ENCODE results near the gene ARHGAP32. TPM values are rescaled to one million over a fixed set of nuclear protein-coding genes. Genes with fewer than 3 reads are reported as not detected.

Gene ARHGAP32
- total RNA-seq, 1 experiment from 2014 or later = 27.8 TPM

GRCh38 chr11:128934926-128935325 lies 257.2 kb downstream of the ARHGAP32 start:
- H3K4me3 ChIP-seq (replicated peaks in 1 of 2; ENCODE audit: low read depth in 1 of 2, low read length in 2 of 2) = no peak overlapping the region
- H3K36me3 ChIP-seq (ENCODE audit: control insufficient read depth in 1 of 2, insufficient read depth in 2 of 2, low read length in 2 of 2) = no peaks in the 10 kb centered on the region
- ChIA-PET RAD21 (ENCODE audit: low non-redundant PET in 1 of 2, low total read pairs in 2 of 2, uncharacterized antibody in 2 of 2, unreplicated experiment in 2 of 2) (no interaction called here), POLR2A (no interaction called here), CTCF (no interaction called here)
- H2AFZ ChIP-seq (ENCODE audit: low read depth, low read length, poor library complexity, severe bottlenecking) = no peak overlapping the region
- H4K20me1 ChIP-seq (ENCODE audit: insufficient read depth) = no peaks in the 10 kb centered on the region
- intact Hi-C loops (cut with micrococcal nuclease) = no loop called here
- H3K27ac ChIP-seq (ENCODE audit: low read depth, low read length) = no peak overlapping the region
- H3K9ac ChIP-seq (ENCODE audit: low read length) = no peak overlapping the region
- H3K9me2 ChIP-seq (ENCODE audit: insufficient read depth) = no peaks in the 10 kb centered on the region
- ATAC-seq (no peak), DNase-seq (ENCODE audit: low read depth, low spot score) (no peak)
- no peaks in the 10 kb centered on the region for H3K27me3 ChIP-seq (ENCODE audit: insufficient read depth, low read length)
- TF ChIP-seq EZH2phosphoT487 (IDR thresholded peaks at IDR 0.05; ENCODE audit: borderline replicate concordance) = no peak
- TF ChIP-seq CEBPB (IDR thresholded peaks at IDR 0.05; ENCODE audit: low read depth) = no peak
- no peak for TF ChIP-seq POLR2A (IDR thresholded peaks at IDR 0.05; ENCODE audit: borderline replicate concordance, extremely low read depth, insufficient read depth, insufficient read length)
- no peak for TF ChIP-seq ELF1 (IDR thresholded peaks at IDR 0.05; ENCODE audit: borderline replicate concordance, low read depth)
- no peak for TF ChIP-seq CBX3 (IDR thresholded peaks at IDR 0.05; ENCODE audit: low read depth)
- TF ChIP-seq, protein P1, sequence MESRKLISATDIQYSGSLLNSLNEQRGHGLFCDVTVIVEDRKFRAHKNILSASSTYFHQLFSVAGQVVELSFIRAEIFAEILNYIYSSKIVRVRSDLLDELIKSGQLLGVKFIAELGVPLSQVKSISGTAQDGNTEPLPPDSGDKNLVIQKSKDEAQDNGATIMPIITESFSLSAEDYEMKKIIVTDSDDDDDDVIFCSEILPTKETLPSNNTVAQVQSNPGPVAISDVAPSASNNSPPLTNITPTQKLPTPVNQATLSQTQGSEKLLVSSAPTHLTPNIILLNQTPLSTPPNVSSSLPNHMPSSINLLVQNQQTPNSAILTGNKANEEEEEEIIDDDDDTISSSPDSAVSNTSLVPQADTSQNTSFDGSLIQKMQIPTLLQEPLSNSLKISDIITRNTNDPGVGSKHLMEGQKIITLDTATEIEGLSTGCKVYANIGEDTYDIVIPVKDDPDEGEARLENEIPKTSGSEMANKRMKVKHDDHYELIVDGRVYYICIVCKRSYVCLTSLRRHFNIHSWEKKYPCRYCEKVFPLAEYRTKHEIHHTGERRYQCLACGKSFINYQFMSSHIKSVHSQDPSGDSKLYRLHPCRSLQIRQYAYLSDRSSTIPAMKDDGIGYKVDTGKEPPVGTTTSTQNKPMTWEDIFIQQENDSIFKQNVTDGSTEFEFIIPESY (IDR thresholded peaks at IDR 0.05; ENCODE audit: extremely low read depth, insufficient replicate concordance, low read length) = no peak
- no peak for TF ChIP-seq YY1 (IDR thresholded peaks at IDR 0.05; ENCODE audit: extremely low read depth, insufficient replicate concordance, low read depth, low read length)
- no peak for TF ChIP-seq POLR2AphosphoS5 (IDR thresholded peaks at IDR 0.05; ENCODE audit: low read depth, low read length)
- TF ChIP-seq ZFX (IDR thresholded peaks at IDR 0.05) = no peak
- TF ChIP-seq FOSL1 (IDR thresholded peaks at IDR 0.05; ENCODE audit: low read depth) = no peak
- no peak for TF ChIP-seq SIN3A (IDR thresholded peaks at IDR 0.05; ENCODE audit: low read depth)
- no peak for TF ChIP-seq EZH2 (IDR thresholded peaks at IDR 0.05)
- no peak for TF ChIP-seq JUND (IDR thresholded peaks at IDR 0.05)
- TF ChIP-seq, protein P2, sequence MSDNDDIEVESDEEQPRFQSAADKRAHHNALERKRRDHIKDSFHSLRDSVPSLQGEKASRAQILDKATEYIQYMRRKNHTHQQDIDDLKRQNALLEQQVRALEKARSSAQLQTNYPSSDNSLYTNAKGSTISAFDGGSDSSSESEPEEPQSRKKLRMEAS (IDR thresholded peaks at IDR 0.05) = no peak
- TF ChIP-seq SP1 (IDR thresholded peaks at IDR 0.05; ENCODE audit: low read depth) = no peak
- TF ChIP-seq, protein P3, sequence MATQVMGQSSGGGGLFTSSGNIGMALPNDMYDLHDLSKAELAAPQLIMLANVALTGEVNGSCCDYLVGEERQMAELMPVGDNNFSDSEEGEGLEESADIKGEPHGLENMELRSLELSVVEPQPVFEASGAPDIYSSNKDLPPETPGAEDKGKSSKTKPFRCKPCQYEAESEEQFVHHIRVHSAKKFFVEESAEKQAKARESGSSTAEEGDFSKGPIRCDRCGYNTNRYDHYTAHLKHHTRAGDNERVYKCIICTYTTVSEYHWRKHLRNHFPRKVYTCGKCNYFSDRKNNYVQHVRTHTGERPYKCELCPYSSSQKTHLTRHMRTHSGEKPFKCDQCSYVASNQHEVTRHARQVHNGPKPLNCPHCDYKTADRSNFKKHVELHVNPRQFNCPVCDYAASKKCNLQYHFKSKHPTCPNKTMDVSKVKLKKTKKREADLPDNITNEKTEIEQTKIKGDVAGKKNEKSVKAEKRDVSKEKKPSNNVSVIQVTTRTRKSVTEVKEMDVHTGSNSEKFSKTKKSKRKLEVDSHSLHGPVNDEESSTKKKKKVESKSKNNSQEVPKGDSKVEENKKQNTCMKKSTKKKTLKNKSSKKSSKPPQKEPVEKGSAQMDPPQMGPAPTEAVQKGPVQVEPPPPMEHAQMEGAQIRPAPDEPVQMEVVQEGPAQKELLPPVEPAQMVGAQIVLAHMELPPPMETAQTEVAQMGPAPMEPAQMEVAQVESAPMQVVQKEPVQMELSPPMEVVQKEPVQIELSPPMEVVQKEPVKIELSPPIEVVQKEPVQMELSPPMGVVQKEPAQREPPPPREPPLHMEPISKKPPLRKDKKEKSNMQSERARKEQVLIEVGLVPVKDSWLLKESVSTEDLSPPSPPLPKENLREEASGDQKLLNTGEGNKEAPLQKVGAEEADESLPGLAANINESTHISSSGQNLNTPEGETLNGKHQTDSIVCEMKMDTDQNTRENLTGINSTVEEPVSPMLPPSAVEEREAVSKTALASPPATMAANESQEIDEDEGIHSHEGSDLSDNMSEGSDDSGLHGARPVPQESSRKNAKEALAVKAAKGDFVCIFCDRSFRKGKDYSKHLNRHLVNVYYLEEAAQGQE (IDR thresholded peaks at IDR 0.05; ENCODE audit: low read depth) = no peak
- no peak for TF ChIP-seq TCF7L2 (IDR thresholded peaks at IDR 0.05; ENCODE audit: borderline replicate concordance, extremely low read depth, insufficient read depth, insufficient read length)
- TF ChIP-seq SRF (IDR thresholded peaks at IDR 0.05; ENCODE audit: low read depth) = no peak
- no peak for TF ChIP-seq CTCF (IDR thresholded peaks at IDR 0.05 in 2 of 3, conservative IDR thresholded peaks at IDR 0.05 in 1 of 3; ENCODE audit: borderline replicate concordance in 1 of 3, insufficient read depth in 1 of 3, low read depth in 2 of 3, low read length in 2 of 3)
- no peak for TF ChIP-seq ZNF274 (IDR thresholded peaks at IDR 0.05; ENCODE audit: low read depth, low read length)
- H3K4me2 ChIP-seq (ENCODE audit: low read length) = no peak overlapping the region
- no peaks in the 10 kb centered on the region for H3K4me1 ChIP-seq (ENCODE audit: control insufficient read depth in 1 of 2, insufficient read depth in 2 of 2, low read length in 2 of 2)
- no peaks in the 10 kb centered on the region for H3K9me3 ChIP-seq (ENCODE audit: control insufficient read depth in 1 of 2, insufficient read depth in 1 of 2, low read depth in 1 of 2, low read length in 2 of 2)
- H3K79me2 ChIP-seq (ENCODE audit: insufficient read depth, low read length) = no peaks in the 10 kb centered on the region
- BruUV-seq (replicated peaks) = no TSS peak
